HG03457 (cell line): ENCODE data around the gene ZNF503.
"Not testable (repeated sequence)": the region's sequence is repeated elsewhere in the genome, so short reads cannot be mapped to it uniquely, and the experiment has no call there.

Experiments
- ATAC-seq: cut with Tn5 transposase; IDR thresholded peaks from one replicate; pipeline ENCODE4 v1.9.1; 2021; ENCODE audit warnings: moderate number of reproducible peaks; ENCODE audit not compliant: unreplicated experiment

The ZNF503 gene

DNA sequence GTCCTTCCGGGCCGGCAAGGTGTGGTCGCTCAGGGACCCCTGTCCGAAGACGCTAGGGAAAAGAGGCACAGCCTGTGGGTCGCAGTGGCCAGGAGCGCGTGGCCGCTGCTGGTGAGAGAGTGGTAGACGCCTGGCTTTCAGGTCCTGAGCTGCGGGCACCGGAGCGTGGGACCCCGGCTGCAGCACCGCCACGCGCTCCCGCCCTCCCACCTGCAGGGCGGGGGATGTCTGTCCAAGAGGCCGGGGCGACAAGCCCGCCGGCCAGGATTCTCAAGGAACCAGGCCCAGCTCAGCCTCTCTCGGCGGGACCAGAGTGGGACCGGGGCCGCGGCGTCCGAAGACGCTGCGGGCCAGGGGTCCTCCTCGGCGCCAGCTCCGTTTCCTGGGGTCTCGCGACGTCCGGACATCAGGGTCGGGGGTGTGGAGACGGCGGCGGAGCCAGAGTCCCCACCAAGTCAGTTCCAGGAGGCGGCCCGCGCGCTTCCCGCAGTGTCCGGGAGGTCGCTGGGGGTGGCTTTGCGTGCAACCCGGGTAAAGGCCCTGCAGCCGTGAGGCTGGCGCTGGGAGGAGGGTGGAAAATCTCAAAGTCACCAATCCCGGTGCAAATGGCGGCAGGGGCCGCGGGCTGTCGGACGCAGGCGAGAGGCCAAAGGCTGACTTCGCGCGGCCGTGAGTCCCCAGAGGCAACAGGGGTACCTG, 5.5 kb downstream of the ZNF503 start:
- no peak for ATAC-seq

- ATAC-seq: no peak
Observed at GRCh38 chr10:75395066-75395931, 6.3 kb downstream of the ZNF503 start.

GRCh38 chr10:75394221-75394620, 7.3 kb downstream of the ZNF503 start:
- ATAC-seq: no peak

DNA sequence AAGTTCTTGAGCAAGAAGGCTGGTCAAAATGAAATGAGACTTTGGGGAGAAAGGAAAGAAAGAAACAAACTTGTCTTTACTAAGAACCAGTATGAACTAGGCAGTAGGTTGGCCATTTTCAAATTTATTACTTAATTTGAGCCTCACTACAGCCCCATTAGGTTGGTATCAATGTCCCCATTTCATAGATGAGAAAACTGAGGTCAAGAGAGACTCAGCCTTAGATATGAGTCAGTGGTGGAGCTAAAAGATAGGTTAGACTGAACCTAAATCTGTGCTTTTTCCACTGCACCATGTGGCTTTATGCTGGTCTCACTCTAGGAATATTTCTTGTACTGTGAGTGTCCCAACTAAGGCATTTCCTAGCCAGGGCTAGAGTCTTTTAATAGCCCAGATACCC, 8.8 kb downstream of the ZNF503 start:
- ATAC-seq: no peak

DNA sequence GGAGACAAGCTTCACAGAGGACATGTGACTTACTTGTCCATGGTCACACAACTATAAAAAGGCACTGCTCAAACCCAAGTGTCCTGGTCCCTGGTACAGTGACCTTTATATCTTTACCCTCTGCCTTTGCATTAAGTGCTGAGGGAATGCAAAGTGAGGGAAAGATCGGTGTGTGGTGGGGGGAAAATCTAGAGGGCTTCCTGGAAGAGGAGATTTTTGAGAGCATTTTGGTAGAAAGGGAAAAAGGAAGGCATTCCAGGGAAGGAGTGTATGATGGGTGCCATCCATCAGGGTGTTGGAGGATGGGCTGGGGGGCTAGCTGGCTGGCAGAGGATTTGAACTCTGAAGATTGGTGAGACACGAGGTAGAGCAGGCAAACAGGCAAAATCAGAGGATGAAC, 9.3 kb downstream of the ZNF503 start:
- no peak for ATAC-seq

DNA sequence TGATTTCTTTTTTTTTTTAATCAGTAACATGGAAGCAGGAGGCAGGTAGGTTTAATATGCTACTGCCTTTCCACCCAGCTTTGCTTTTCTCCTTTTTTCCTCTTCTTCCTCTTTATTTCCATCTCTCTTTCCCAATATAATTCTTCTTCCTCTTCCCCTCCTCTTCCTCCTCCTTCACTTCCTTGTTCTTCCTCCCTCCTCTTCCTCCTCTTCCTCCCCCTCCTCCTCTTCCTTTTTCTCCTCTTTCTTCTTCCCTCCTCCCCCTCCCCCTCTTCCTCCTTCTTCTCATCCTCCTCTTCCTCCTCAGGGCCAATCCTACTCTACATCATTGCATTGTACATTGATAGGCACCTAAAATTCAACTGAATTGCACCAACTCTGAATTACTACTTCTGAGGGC, 11.4 kb downstream of the ZNF503 start:
- ATAC-seq: no peak

GRCh38 chr10:75388082-75388481, 13.5 kb downstream of the ZNF503 start:
- ATAC-seq: no peak

GRCh38 chr10:75386128-75386527, 15.4 kb downstream of the ZNF503 start:
- ATAC-seq: no peak

GRCh38 chr10:75379817-75380216, 21.7 kb downstream of the ZNF503 start:
- ATAC-seq: no peak

DNA sequence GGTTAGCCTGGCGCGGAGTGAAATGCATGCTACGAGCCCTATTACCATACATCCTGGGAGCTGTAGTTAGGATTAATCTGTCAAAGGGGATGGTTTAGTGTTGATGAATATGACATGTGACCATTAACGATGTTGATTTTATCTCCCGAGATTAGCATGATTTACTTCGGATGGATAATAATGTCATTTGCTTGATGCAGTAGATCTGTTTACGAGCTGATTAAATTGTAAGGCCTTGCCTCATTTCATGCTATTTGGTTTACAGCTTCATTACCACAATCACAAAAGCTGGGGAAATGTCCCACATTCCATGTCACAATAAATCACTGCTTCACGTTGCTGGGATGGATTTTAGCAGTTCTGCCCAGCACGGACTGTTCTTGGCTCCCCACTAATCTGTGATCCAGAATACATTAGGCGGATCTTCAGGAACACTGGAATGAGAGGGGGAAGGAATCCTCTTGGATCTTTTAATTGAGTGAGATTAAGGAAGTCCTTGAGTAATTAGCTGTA, 22.3 kb downstream of the ZNF503 start:
- ATAC-seq: no peak

- ATAC-seq: no peak
Observed at GRCh38 chr10:75378379-75378778, 23.2 kb downstream of the ZNF503 start.

DNA sequence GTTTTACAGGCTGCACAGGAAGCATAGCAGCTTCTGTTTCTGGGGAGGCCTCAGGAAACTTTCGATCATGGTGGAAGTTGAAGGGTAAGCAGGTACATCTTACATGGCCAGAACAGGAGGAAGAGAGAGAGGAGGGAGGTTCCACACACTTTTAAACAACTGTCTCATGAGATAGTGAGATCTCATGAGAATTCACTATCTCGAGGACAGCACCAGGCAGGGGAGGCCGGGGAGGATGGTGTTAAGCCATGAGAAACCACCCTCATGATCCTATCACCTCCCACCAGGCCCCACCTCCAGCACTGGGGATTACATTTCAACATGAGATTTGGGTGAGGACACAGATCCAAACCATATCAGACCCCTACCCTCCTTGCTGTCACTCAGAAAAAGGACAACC, 23.7 kb downstream of the ZNF503 start:
- ATAC-seq: no peak

DNA sequence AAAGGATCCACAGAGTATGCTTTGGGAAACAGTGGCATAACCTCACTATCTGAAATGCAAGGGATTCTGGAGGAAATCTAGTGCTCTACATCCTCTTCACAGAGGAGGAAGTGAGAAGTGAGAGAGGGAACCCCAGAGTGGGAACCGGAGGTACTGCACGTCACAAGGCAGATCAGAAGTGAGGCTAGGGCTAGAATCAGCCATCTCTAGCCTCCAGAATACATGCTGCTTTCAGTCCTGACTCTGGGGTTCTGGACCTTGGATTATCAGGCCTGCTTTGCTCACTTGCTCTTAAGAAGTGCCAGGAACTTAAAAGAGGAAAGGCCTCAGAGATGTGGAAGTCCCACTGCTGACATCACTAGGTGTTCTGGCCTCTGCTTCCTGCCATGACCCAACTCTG, 25.7 kb downstream of the ZNF503 start:
- ATAC-seq: no peak

- no peak for ATAC-seq
Observed at GRCh38 chr10:75371010-75371409, 30.6 kb downstream of the ZNF503 start.

DNA sequence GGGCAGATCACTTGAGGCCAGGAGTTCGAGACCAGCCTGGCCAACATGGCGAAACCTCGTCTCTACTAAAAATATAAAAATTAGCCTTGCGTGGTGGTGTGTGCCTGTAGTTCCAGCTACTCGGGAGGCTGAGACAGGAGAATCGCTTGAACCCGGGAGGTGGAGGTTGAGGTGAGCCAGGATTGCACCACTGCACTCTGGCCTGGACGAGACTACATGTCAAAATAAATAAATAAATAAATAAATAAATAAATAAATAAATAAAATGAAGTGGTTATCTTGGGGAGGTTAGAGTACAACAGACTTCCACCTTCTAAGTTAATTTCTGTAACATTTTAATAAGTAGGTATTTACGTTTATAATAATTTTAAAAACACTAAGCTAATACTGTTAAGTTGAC, 31.7 kb downstream of the ZNF503 start:
- not testable (repeated sequence) for ATAC-seq

- ATAC-seq: no peak
Observed at GRCh38 chr10:75367901-75368300, 33.7 kb downstream of the ZNF503 start.

GRCh38 chr10:75367021-75367487, 34.5 kb downstream of the ZNF503 start:
- ATAC-seq: no peak

- ATAC-seq: no peak
Observed at GRCh38 chr10:75363431-75363830, 38.1 kb downstream of the ZNF503 start.

GRCh38 chr10:75359876-75360275, 41.7 kb downstream of the ZNF503 start:
- ATAC-seq: not testable (repeated sequence)

GRCh38 chr10:75358835-75359421, 42.6 kb downstream of the ZNF503 start:
- ATAC-seq: no peak

DNA sequence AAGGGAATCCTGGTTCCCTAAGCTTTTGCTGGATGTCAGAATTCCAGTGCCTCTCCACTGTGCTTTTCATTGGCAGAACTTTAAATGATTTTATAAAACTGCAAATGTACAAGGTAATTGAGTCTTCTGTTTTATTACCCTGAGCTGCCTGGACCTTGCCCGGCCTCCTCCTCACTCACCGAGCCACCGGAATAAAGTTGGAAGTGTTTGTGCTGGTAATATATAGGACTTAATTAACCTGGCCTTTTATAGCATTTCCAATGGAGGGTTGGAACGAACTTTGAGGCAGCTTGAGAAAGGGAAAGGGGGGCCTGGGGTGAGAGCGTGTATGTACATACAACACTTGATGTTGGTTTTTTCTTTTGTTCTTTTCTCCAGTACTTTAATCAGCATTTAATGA, 43.4 kb downstream of the ZNF503 start:
- ATAC-seq: no peak

GRCh38 chr10:75357500-75357899, 44.1 kb downstream of the ZNF503 start:
- no peak for ATAC-seq
